GM18508 (cell line): ENCODE data around the gene FAR1.
"Not testable (repeated sequence)": the region's sequence is repeated elsewhere in the genome, so short reads cannot be mapped to it uniquely, and the experiment has no call there.

Experiments used
- ATAC-seq: cut with Tn5 transposase; IDR thresholded peaks from one replicate; pipeline ENCODE4 v1.9.1; 2021; ENCODE audit warnings: moderate number of reproducible peaks; ENCODE audit not compliant: insufficient read depth, unreplicated experiment

The FAR1 gene

DNA sequence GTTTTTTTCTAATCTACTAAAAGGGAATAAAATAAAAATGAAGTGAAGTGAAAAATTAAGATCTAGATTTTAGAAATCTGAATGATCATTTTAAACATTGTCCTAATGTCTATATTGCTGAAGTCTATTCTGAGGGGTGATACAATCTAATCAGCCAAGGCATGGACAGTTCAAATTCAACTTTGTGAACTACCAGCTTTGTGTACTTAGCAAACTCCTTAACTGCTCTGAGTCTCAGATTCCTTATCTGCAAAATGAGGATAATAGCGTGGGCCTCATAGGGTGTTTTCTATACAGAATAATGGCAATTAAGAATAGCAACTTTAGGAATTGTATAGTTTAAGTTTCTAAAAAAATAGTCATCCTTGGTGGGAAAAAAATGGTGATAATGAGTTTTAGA lies 31.4 kb downstream of the FAR1 start:
- ATAC-seq: no peak

DNA sequence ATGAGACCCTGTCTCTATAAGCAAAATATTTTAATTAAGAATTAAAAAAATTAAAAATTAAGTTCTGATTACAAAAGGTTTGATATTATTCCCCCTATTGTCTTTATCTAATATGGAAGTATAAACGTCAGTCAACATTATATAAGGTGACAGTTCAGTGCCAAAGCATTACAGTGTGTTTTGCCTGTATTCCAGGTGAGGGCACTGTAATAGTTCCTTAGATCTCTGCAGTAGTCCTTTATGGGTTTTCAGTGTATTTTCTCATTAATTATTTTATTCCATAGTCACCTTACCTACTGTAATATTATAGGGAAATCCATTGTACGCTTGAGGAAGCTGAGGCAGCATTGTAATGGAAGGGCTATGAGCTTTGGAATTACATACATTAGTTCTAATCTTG lies 33.0 kb downstream of the FAR1 start:
- no peak for ATAC-seq

DNA sequence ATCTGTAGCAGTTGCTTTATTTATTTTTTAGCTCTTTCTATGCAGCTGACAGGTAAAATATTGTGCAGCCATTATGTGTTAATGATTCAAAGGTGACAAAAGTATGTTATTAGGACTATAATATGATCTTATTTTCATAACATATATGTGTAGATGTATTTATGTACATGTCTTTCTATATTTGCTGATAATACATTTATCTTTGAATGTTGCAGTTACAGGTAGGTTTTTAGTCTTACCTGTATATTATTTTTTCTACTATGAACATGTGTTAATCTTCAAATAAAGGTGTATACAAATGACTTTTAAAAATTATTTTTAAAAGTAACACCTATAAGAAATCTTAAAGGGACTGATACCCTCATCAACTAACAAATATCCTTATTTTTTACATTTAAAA lies 33.6 kb downstream of the FAR1 start:
- ATAC-seq: no peak

- ATAC-seq: no peak
Measured at GRCh38 chr11:13705710-13706109, 37.2 kb downstream of the FAR1 start.

DNA sequence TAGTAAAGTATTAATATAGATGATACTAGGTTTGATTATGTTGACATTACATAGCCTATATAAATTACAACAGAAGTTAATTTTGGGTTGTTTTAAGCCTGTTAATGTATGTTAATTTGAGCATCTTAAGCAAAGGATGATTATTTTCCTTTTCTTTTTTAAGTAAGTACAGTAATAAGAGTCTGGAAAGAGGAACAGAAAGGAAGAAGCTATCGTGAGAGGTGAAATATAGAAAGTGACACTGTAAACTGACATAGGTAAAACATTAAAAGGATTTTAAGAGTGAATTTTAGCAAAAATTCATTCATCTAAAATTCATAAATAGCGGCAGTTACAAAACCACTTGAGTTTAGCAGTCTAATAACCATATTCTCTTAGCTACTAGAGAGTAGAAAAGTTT lies 45.5 kb downstream of the FAR1 start:
- no peak for ATAC-seq

GRCh38 chr11:13717331-13717730 lies 48.9 kb downstream of the FAR1 start:
- no peak for ATAC-seq

- ATAC-seq: no peak
Measured at GRCh38 chr11:13718394-13718793, 49.9 kb downstream of the FAR1 start.

DNA sequence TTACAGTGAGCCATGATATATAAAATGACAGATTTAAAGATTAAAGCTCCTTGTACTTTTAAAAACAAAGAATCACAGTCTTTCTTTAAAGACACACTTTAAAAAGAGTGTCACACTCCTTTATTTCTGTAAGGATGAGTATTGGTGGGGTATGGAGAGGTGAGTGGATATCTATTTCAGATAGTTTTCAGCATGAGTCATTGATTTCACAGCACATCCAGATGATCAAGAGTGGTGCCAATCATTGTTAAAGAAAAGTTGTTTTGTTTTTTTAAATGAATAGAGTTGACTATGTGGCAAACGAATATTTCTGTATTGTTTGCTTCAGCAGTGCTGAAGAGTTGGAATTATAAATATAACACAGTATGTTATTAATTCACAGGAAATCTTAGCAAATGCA lies 52.5 kb downstream of the FAR1 start:
- ATAC-seq: no peak

DNA sequence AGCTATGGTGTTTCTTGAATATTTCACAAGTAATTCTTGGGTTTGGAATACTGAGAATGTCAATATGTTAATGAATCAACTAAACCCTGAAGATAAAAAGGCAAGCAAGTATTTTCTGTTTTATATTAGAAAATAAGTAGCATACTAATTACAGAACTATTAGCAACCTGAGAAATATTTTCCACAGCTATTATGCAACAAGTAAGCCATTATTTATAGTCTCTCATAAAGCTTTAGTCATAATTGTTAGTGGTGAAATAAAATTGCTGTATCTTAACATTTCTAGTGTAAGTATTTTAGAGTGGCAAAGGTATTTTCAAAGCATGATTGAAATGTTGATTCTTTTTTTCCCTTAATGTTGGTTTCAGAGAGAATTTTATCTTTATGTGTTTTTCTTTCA lies 53.3 kb downstream of the FAR1 start:
- no peak for ATAC-seq

GRCh38 chr11:13726456-13726855 lies 58.0 kb downstream of the FAR1 start:
- ATAC-seq: no peak

- ATAC-seq: no peak
Measured at GRCh38 chr11:13728076-13728475, 59.6 kb downstream of the FAR1 start.

- ATAC-seq: no peak
Measured at GRCh38 chr11:13734530-13734929, 66.1 kb downstream of the FAR1 start.

DNA sequence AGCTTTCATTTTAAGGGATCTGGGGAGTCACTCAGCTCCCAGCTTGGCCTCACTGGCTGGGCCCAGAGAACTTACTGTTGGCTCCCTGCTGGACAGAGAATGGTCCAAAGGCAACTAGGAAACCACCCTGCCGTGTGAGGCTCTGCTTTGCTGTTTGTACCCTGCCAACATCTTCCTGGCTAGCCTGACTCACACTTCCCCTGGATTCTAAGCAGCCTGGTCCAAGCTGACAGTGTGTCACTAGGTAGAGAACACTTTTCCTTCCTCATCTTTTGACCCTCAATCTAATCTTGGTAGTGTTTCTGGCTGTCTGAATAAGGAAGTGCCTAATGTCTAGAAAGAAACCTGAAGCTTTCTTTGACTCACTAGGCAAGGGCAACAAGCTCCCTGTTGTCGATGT lies 76.7 kb downstream of the FAR1 start:
- no peak for ATAC-seq

DNA sequence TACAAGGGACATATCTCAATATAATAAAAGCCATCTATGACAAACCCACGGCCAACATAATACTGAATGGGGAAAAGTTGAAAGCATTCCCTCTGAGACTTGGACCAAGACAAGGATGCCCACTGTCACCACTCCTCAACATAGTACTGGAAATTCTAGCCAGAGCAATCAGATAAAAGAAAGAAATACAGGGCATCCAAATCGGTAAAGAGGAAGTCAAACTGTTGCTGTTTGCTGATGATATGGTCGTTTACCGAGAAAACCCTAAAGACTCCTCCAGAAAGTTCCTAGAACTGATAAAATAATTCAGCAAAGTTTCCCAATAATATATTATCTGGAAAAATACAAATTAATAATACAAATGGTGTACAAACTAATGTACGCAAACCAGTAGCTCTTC lies 84.8 kb downstream of the FAR1 start:
- ATAC-seq: not testable (repeated sequence)

DNA sequence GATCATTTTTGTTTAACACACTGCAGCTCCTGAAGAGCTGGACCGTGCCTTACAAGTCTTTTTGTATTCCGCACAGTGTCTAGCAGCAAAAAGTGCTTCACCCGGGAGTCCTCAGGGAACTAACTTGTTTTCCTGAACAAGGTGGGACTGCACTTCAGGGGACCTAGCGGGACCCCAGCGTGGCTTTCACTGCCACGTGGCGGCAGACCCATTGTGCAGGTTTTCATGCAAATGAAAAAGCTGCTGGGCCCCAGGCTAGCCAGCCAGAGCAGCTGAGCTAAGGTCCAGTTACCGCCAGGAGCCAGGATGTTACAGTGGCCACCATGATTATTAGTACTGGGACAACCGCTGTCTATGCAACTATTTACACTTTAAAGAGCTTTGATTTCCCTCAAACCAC lies 90.6 kb downstream of the FAR1 start:
- no peak for ATAC-seq

DNA sequence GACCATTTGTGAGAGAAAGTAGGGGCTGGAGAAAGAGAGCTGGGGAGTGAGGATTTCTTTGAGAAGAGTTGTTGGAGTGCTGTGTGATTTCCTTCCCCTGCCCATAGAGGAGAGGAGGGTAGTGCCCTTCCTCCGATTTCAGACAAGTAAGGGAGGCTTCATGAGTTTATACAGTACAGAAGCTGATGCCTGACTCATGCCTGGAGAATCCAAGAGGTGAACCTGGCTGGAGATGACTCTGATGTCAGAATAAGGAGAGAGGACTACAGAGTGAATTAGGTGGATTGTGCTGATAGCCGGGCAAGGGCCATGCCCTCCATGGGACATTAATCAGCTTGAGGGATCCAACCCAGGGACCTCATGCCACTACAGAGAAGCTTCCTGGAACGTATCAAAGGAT lies 91.6 kb downstream of the FAR1 start:
- ATAC-seq: no peak

GRCh38 chr11:13761250-13761649 lies 92.8 kb downstream of the FAR1 start:
- no peak for ATAC-seq

DNA sequence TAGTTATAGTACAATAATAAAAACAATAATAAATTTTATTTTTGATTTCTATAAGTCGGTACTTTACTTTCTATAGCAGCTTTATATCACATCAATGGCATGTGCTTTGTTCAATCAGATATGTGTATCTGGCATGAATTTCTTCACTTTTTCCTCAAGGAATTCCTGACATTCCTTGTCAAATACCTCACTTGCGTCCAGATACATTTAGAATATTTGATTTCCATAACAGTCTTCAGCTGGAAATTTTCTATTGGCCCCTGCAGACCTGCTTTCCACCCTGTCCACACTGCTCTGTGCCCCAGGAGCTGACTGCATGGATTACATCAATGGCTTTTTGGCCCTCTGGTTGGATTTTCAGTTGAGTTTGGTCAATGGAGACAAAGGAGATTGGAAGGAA lies 93.2 kb downstream of the FAR1 start:
- ATAC-seq: no peak

DNA sequence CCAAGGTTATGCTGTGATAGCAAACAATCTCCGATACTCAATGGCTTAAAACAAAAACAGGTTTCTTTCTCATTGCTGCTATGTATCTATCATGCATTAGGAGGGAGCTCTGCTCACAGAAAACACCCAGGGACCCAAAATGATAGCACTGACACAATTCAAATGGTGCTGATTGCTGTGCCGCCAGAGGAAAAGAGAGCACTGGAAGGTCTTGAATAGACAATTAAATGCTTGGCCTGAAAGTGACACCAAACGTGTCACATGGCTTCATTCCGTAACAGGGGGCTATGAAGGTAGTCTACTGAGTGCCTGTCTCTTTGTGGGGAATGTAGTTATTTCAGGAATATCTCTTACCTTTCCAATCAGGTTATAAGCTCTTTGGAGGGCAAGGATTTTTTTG lies 94.2 kb downstream of the FAR1 start:
- ATAC-seq: no peak

DNA sequence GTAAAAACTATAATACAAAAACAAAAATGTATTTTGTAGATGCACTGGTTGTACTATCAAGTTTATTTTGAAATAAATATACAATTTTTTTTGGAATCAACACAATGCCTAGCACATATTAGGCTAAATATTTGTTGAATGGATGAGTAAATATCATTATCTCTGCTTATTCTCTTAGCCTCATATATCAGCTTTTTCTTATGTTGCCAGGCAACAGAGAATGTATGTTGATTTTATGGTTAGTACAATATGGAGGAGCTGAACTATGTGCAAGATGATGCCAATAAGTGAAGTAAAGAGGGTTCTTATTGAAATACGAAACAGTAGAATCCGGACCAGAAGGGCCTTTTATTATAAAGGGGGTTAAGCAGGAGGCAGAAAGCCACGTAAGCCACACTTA lies 94.9 kb downstream of the FAR1 start:
- no peak for ATAC-seq

DNA sequence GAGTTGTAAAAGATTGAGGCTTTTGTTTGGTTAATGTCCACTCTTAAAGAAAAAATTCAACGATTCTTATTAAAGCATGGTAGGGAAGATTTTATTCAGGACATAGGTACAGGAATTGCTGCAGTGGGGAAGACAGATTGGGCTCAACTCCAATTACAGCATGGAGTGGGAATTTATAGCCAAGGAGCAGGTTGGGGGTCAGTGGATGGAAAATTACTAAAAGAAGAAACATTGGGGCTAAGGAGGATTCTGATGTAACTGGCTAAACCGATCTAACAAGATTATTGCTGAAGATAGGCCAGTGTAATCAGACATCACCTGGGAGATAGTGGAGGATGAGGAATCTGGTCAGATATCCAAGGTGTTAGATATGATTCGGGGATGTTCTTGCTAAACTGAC lies 97.4 kb downstream of the FAR1 start:
- no peak for ATAC-seq

DNA sequence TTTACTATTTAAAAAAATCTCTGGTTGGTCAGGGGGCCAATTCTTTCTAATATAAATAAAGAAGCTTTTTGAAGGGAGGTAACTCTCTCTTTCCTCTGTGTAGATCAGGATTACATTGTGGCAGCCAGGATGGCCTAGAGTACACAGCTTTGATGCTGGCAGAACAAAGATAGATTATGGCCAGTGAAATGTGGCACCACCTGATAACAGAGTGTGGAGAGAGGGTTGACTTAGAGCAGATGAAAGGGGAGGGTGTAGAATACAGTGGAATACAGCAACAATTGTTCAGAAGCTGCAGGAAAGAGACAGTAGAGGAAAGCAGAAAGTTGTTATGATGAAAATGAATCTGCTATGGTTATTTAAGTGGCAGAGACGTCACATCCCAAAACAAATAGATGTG lies 99.0 kb downstream of the FAR1 start:
- ATAC-seq: no peak

- no peak for ATAC-seq
Measured at GRCh38 chr11:13769188-13769587, 100.7 kb downstream of the FAR1 start.
